T-cell (primary cell): ENCODE data around the gene CTRB1. TPM values are rescaled to one million over a fixed set of nuclear protein-coding genes. Genes with fewer than 3 reads are reported as not detected.

Experiments used
- ATAC-seq, 4 experiments: fragments of 200-7000 bp in 3 of 4; fragments of 150-1000 bp in 1 of 4; cut with Tn5 transposase; replicated peaks in 1 of 4; 1 replicate in 3 of 4; 2 replicates in 1 of 4; pipeline ENCODE4 v1.10.0; 2021; ENCODE audit warnings: moderate library complexity in 3 of 4, mild to moderate bottlenecking in 2 of 4, moderate number of reproducible peaks in 1 of 4
- CTCF ChIA-PET, 2 donors: fragments of 300-600 bp; sonication (Branson Sonifier 250); formaldehyde crosslinking; loops; one replicate each; lab custom pipeline; 2022; ENCODE audit warnings: antibody characterized with exemption in 2 of 2; lab: Charles Lee
- POLR2A ChIA-PET, 2 donors: fragments of 300-600 bp; sonication (Branson Sonifier 250); formaldehyde crosslinking; loops; one replicate each; lab custom pipeline; 2022; ENCODE audit warnings: antibody characterized with exemption in 2 of 2; lab: Charles Lee
- DNase-seq, 35 experiments: peaks; one replicate each; pipeline versions ENCODE4 v3.0.0 to v3.0.0-alpha.2; 2013 to 2023
- H3K27ac ChIP-seq: one replicate; pipeline ENCODE4 v1.5.1; 2013; ENCODE audit warnings: low read length
- H3K27me3 ChIP-seq, 2 experiments: replicated peaks in 1 of 2; 1 replicate in 1 of 2; 2 replicates in 1 of 2; pipeline versions ENCODE4 v1.6.1 to v1.7.0; 2013; ENCODE audit warnings: low read length in 1 of 2, mixed read lengths in 1 of 2; ENCODE audit not compliant: control insufficient read depth in 2 of 2, insufficient read depth in 2 of 2; ENCODE audit errors: extremely low read depth in 1 of 2
- H3K36me3 ChIP-seq, 2 donors: 1 replicate in 1 of 2; 2 replicates in 1 of 2; pipeline versions ENCODE4 v1.6.1 to v1.7.0; 2013; ENCODE audit warnings: low read length in 1 of 2; ENCODE audit not compliant: control insufficient read depth in 2 of 2, insufficient read depth in 1 of 2; ENCODE audit errors: extremely low read depth in 1 of 2
- H3K4me1 ChIP-seq, 2 experiments: 1 replicate in 1 of 2; 2 replicates in 1 of 2; pipeline versions ENCODE4 v1.6.1 to v1.7.0; 2013; ENCODE audit warnings: low read length in 2 of 2, mixed read lengths in 1 of 2; ENCODE audit not compliant: insufficient read depth in 2 of 2, control insufficient read depth in 1 of 2; ENCODE audit errors: extremely low read depth in 1 of 2
- H3K4me3 ChIP-seq, 2 donors: 1 replicate in 1 of 2; 2 replicates in 1 of 2; pipeline versions ENCODE4 v1.5.1 to v1.7.0; 2013; ENCODE audit warnings: mild to moderate bottlenecking in 2 of 2, low read length in 1 of 2, moderate library complexity in 1 of 2; ENCODE audit not compliant: control insufficient read depth in 1 of 2; ENCODE audit errors: extremely low read depth in 1 of 2
- H3K9me3 ChIP-seq: 2 replicates; pipeline ENCODE4 v1.7.0; 2013
- H3K27ac Mint-ChIP-seq, 2 donors: one replicate each; pipeline ENCODE4 v1.8.0; 2020 to 2021; ENCODE audit warnings: mild to moderate bottlenecking in 2 of 2, mixed read lengths in 2 of 2
- H3K27me3 Mint-ChIP-seq, 2 donors: one replicate each; pipeline ENCODE4 v1.8.0; 2021 to 2022; ENCODE audit warnings: mixed read lengths in 2 of 2
- H3K36me3 Mint-ChIP-seq: one replicate; pipeline ENCODE4 v1.8.0; 2021; ENCODE audit warnings: mixed read lengths
- H3K4me1 Mint-ChIP-seq, 3 donors: one replicate each; pipeline ENCODE4 v1.8.0; 2020 to 2022; ENCODE audit warnings: mixed read lengths in 3 of 3, mild to moderate bottlenecking in 1 of 3
- H3K4me3 Mint-ChIP-seq, 3 donors: one replicate each; pipeline ENCODE4 v1.8.0; 2020 to 2022; ENCODE audit warnings: mild to moderate bottlenecking in 3 of 3, mixed read lengths in 3 of 3, moderate library complexity in 3 of 3
- H3K9me3 Mint-ChIP-seq, 3 donors: one replicate each; pipeline ENCODE4 v1.8.0; 2020 to 2022; ENCODE audit warnings: mixed read lengths in 3 of 3
- WGBS: methylation state at CpG from one replicate; pipeline ENCODE4 v1.1.5; 2013; ENCODE audit warnings: missing lambda C conversion rate; ENCODE audit not compliant: insufficient coverage; 5-methylcytosine and 5-hydroxymethylcytosine counted together
- total RNA-seq, 35 experiments: library from RNA in 6 of 35; stranded (reverse) in 6 of 35; fragments of 120-200 nt in 1 of 35; gene quantifications; one replicate each; pipeline versions ENCODE4 v1.2.1 to v1.2.4 and lab custom pipeline; 2013 to 2026

Gene CTRB1
- total RNA-seq, 5 donors from 2014 or later (not counting 1 experiment from before 2014, with no cell fraction given): 6.1 to 8.3 (median 7.9) TPM; not detected in 2

DNA sequence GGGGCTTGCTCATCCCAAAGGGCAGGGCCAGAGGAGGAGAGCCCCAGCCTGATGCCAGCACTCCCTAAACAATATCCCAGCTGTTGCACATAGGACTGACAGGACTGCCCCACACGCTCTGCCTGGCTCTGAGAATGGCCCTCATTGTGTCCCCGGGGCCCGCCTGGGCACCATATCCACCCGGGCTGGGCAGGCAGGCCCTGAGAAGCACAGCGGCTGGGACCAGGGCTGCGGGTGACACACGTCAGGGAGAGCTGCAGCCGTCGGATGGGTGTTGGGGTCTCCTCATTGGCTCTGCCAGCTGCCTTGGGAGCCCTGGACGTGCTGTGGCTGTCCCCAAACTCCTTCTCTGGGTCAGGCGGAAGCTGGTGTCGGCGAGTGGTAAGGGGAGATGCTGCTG is 28.5 kb downstream of the CTRB1 start:
- H3K4me3 Mint-ChIP-seq: no peak overlapping the region
- peaks cover 0 to 58% of the 10 kb centered on the region in 2 experiments for H3K27me3 ChIP-seq
- H3K36me3 Mint-ChIP-seq: no peaks in the 10 kb centered on the region
- no peak overlapping the region for H3K4me3 ChIP-seq
- H3K9me3 ChIP-seq: no peaks in the 10 kb centered on the region
- peaks cover 0 to 16% of the 10 kb centered on the region in 2 experiments for H3K4me1 ChIP-seq
- ATAC-seq (no peak), DNase-seq (no peak)
- peaks cover 4 to 35% of the 10 kb centered on the region in 2 donors for H3K27me3 Mint-ChIP-seq
- H3K4me1 Mint-ChIP-seq: peaks cover 9 to 12% (median 10%) of the 10 kb centered on the region in 3 donors
- H3K9me3 Mint-ChIP-seq: no peaks in the 10 kb centered on the region
- CTCF ChIA-PET: no interaction called here
- POLR2A ChIA-PET: no interaction called here
- WGBS: 91% methylated on average over 13 of the region's 13 CpGs
- no peak overlapping the region for H3K27ac ChIP-seq
- H3K27ac Mint-ChIP-seq: no peak overlapping the region
- no peaks in the 10 kb centered on the region for H3K36me3 ChIP-seq

DNA sequence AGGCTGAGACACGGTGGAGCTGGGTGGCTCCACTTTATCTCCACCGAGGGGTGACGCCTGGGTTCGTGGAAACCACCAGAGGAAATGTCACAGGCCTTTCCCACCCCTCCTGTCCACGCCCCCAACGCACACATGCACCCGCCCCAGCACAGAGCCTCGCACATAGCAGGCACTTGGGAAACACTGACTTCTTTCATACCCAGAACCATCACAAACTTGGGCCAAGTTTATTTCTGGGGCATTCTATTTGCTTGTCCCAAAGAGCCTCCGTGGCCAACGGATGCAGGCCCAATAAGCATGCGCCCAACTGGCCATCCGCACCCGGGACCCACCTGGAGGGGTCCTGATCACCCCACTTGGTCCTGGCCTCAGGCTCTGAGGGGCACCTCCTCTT is 29.4 kb downstream of the CTRB1 start:
- Histone ChIP-seq H3K27me3 (peaks cover 0 to 67% of the 10 kb centered on the region in 2 experiments), H3K36me3 (no peaks in the 10 kb centered on the region), H3K4me3 (no peak overlapping the region), H3K27ac (no peak overlapping the region), H3K4me1 (peaks cover 0 to 17% of the 10 kb centered on the region in 2 experiments), H3K9me3 (no peaks in the 10 kb centered on the region)
- Mint-ChIP-seq H3K4me1 (peaks cover 9 to 12% (median 10%) of the 10 kb centered on the region in 3 donors), H3K27me3 (peaks cover 4 to 40% of the 10 kb centered on the region in 2 donors), H3K4me3 (no peak overlapping the region), H3K9me3 (no peaks in the 10 kb centered on the region), H3K27ac (no peak overlapping the region), H3K36me3 (no peaks in the 10 kb centered on the region)
- ATAC-seq: no peak
- DNase-seq: no peak
- 71% methylated on average over 12 of the region's 13 CpGs for WGBS
- CTCF ChIA-PET: no interaction called here
- POLR2A ChIA-PET: no interaction called here

DNA sequence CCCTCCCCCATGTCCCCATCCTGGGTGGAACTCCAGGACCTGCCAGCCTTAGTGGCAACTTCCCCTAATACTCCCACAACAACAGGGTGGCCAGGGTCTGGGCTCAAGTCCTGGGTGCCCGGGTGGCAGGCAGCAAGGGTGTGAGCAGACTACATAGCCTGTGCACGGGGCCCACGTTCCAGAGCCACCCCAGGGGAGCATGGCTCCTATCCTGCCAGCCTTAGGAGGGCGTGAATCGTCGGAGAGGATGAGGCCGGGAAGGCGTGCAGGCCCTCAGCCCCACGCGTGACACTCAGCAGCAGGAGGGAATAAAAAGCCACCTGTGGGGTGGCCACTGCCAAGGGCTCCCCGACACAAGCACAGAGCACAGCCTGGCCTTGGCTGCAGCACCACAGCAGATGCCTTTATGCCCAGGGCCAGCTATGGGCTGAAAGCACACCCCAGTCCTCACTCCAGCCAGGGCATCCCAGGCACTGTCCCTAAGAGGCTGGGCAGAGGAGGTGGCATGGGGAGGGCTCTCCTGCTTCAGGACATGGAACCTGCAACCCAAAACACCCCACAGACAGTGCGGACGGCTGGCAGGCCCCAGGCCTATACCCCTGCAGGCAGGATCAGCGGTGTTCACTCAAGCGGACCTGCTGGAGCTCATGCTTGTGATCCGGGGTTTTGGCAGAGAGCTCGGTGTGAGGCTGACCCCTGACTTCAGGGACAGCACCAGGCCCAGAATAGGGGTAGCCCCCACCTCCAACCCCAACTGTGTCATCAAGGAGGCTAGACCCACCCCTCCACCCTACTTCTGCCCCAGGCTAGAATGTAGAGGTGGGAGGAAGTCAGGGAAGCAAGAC is 30.0 kb downstream of the CTRB1 start:
- peaks cover 0 to 17% of the 10 kb centered on the region in 2 experiments for H3K4me1 ChIP-seq
- Mint-ChIP-seq H3K4me1 (peaks cover 9 to 12% (median 10%) of the 10 kb centered on the region in 3 donors), H3K36me3 (no peaks in the 10 kb centered on the region), H3K4me3 (no peak overlapping the region), H3K9me3 (no peaks in the 10 kb centered on the region), H3K27me3 (peaks cover 7 to 44% of the 10 kb centered on the region in 2 donors), H3K27ac (no peak overlapping the region)
- DNase-seq (no peak), ATAC-seq (no peak)
- POLR2A ChIA-PET: no interaction called here
- peaks cover 0 to 73% of the 10 kb centered on the region in 2 experiments for H3K27me3 ChIP-seq
- no peaks in the 10 kb centered on the region for H3K36me3 ChIP-seq
- no peak overlapping the region for H3K4me3 ChIP-seq
- CTCF ChIA-PET: no interaction called here
- no peaks in the 10 kb centered on the region for H3K9me3 ChIP-seq
- H3K27ac ChIP-seq: no peak overlapping the region
- 91% methylated on average over 15 of the region's 17 CpGs for WGBS

DNA sequence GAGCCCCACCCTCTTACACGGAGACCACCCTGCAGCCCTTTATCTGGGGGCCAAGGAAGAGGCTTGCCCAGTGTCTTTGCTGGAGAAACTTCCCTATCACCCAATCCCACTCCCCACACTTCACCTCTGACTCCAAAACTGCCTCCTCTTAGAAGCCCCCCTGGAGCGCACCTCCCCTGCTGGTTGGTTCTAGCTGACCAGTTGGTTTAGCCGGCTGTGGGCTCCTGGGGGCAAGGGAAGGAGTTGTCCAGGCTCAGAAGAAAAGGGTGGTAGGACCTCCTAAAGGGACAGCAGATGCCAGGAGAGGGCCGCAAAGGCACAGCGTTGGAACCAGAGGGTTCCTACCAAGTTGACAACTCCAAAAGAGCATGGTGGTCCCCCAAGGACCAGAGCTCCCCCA is 30.7 kb downstream of the CTRB1 start:
- Mint-ChIP-seq H3K4me3 (no peak overlapping the region), H3K27ac (no peak overlapping the region), H3K36me3 (no peaks in the 10 kb centered on the region), H3K4me1 (peaks cover 4 to 12% (median 10%) of the 10 kb centered on the region in 3 donors), H3K27me3 (peaks cover 12 to 50% of the 10 kb centered on the region in 2 donors), H3K9me3 (no peaks in the 10 kb centered on the region)
- Histone ChIP-seq H3K4me1 (peaks cover 0 to 17% of the 10 kb centered on the region in 2 experiments), H3K27ac (no peak overlapping the region), H3K4me3 (no peak overlapping the region), H3K36me3 (no peaks in the 10 kb centered on the region), H3K9me3 (no peaks in the 10 kb centered on the region), H3K27me3 (peaks cover 0 to 78% of the 10 kb centered on the region in 2 experiments)
- CTCF ChIA-PET: interaction anchor here in 1 of 2 donors (0.5 kb wide), 1 partner anchor 324 kb away, joined by 7 read pairs; no protein-coding TSS in a partner anchor
- POLR2A ChIA-PET: no interaction called here
- DNase-seq (no peak), ATAC-seq (no peak)
- 86% methylated on average over 5 of the region's 5 CpGs for WGBS

DNA sequence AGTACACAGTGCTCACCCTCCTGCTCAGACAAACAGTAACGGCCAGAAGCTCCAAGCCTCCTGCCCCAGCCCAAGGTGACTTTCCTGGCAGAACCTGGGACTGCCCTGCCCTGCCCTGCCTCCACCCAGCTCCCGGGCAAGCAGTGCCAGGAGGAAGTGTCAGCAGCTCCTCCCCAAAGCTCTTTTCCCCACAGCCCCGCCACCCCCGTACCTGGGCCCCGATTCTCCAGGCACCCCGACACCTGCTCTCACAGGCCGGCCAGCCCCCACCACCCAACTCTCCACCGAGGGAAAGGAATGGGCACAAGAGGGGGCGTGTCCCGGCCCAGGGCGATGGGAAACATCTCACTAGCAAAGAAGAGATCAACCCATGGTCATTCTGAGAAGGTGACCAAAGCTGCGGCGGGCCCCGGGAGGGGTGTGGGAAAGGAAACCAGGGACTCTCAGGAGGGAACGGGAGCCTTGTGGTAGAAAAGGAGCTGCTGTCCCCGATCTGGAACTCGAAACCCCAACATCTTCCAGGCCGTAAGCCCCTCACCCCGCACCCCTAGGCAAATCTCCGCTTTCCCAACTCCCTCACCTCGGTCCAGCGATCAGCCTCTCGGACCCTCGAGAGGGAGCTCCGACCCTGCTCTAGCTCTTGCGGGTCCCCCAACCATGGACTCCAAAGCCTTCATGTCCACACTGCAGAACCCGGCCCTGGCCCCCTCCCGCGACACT is 31.5 kb downstream of the CTRB1 start:
- H3K9me3 ChIP-seq: no peaks in the 10 kb centered on the region
- no peak overlapping the region for H3K27ac ChIP-seq
- CTCF ChIA-PET: interaction anchor here in 1 of 2 donors (0.5 to 1.0 kb wide), 2 partner anchors 17 to 325 kb away, joined by 4 to 7 read pairs; no protein-coding TSS in a partner anchor
- H3K4me1 ChIP-seq: peaks cover 0 to 17% of the 10 kb centered on the region in 2 experiments
- H3K27me3 Mint-ChIP-seq: peaks cover 16 to 58% of the 10 kb centered on the region in 2 donors
- H3K36me3 Mint-ChIP-seq: no peaks in the 10 kb centered on the region
- 6% methylated on average over 18 of the region's 29 CpGs for WGBS
- peaks cover 0 to 12% (median 10%) of the 10 kb centered on the region in 3 donors for H3K4me1 Mint-ChIP-seq
- H3K36me3 ChIP-seq: no peaks in the 10 kb centered on the region
- POLR2A ChIA-PET: no interaction called here
- no peak overlapping the region for H3K27ac Mint-ChIP-seq
- no peak for ATAC-seq
- DNase-seq: no peak
- H3K27me3 ChIP-seq: peaks cover 1 to 82% of the 10 kb centered on the region in 2 experiments
- H3K4me3 ChIP-seq: peak overlapping the region; percentile 14 to 53
- H3K9me3 Mint-ChIP-seq: no peaks in the 10 kb centered on the region
- peak overlapping the region; percentile 34 to 57 (median 55) for H3K4me3 Mint-ChIP-seq

DNA sequence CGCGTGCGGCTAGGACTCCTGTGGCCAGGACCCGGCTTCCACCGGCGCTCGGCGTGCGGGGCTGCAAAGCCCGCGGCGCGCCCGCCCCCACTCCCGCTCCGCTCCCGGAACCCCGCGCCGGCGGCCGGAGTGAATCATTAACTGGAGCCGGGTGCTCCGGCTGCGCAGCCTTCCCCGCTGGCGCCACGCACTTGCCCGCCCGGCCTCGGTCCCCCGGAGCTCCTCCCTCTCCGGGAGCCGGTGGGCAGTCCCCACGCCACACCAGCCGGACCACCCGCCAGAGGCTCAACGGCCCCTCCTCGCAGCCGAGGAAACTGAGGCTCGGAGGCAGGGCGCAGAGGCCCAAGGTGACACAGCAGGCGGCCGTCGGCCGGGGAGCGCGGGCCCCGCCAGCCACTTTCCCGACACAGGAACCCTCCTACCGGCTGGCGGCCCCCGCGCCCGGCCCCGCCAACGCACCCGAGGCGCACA is 32.1 kb downstream of the CTRB1 start:
- H3K27ac Mint-ChIP-seq: no peak overlapping the region
- Histone ChIP-seq H3K4me3 (peak overlapping the region in 1 of 2 donors; percentile 53), H3K27me3 (peaks cover 2 to 81% of the 10 kb centered on the region in 2 experiments), H3K36me3 (no peaks in the 10 kb centered on the region), H3K27ac (no peak overlapping the region), H3K9me3 (no peaks in the 10 kb centered on the region), H3K4me1 (peaks cover 0 to 17% of the 10 kb centered on the region in 2 experiments)
- ATAC-seq: peak in 3 of 4 experiments; percentile 24 to 46 (median 41)
- H3K4me3 Mint-ChIP-seq: peak overlapping the region in 2 of 3 donors; percentile 55 to 57
- peaks cover 0 to 12% (median 10%) of the 10 kb centered on the region in 3 donors for H3K4me1 Mint-ChIP-seq
- H3K36me3 Mint-ChIP-seq: no peaks in the 10 kb centered on the region
- 2% methylated on average over 56 of the region's 59 CpGs for WGBS
- POLR2A ChIA-PET: no interaction called here
- H3K27me3 Mint-ChIP-seq: peaks cover 16 to 60% of the 10 kb centered on the region in 2 donors
- no peaks in the 10 kb centered on the region for H3K9me3 Mint-ChIP-seq
- CTCF ChIA-PET: interaction anchor here in 1 of 2 donors (1.0 kb wide), 1 partner anchor 18 kb away, joined by 4 read pairs; no protein-coding TSS in a partner anchor
- DNase-seq: no peak
